Fibroblast of skin of left biceps (primary cell): ENCODE measurements around the gene ITGA11.
"Not testable (repeated sequence)": the region's sequence is repeated elsewhere in the genome, so short reads cannot be mapped to it uniquely, and the experiment has no call there.

Source experiments
- DNase-seq, 2 experiments: peaks; one replicate each; pipeline ENCODE4 v3.0.0-alpha.2; 2013; ENCODE audit warnings: low read depth in 2 of 2

Gene ITGA11

GRCh38 chr15:68411343-68411675 lies 20.7 kb downstream of the ITGA11 start:
- no peak for DNase-seq

- DNase-seq: no peak
Measured at GRCh38 chr15:68410466-68411342, 21.3 kb downstream of the ITGA11 start.

GRCh38 chr15:68409736-68410370 lies 22.1 kb downstream of the ITGA11 start:
- DNase-seq: no peak

- no peak for DNase-seq
Measured at GRCh38 chr15:68408971-68409370, 23.0 kb downstream of the ITGA11 start.

- no peak for DNase-seq
Measured at GRCh38 chr15:68407886-68408881, 23.8 kb downstream of the ITGA11 start.

GRCh38 chr15:68407141-68407885 lies 24.6 kb downstream of the ITGA11 start:
- DNase-seq: no peak

- no peak for DNase-seq
Measured at GRCh38 chr15:68405378-68406250, 26.3 kb downstream of the ITGA11 start.

- no peak for DNase-seq
Measured at GRCh38 chr15:68404056-68404798, 27.7 kb downstream of the ITGA11 start.

GRCh38 chr15:68403161-68403941 lies 28.6 kb downstream of the ITGA11 start:
- DNase-seq: no peak

GRCh38 chr15:68402432-68403160 lies 29.4 kb downstream of the ITGA11 start:
- DNase-seq: no peak

- DNase-seq: no peak
Measured at GRCh38 chr15:68401496-68402431, 30.2 kb downstream of the ITGA11 start.

GRCh38 chr15:68400066-68400456 lies 31.9 kb downstream of the ITGA11 start:
- DNase-seq: no peak

GRCh38 chr15:68399096-68400065 lies 32.6 kb downstream of the ITGA11 start:
- no peak for DNase-seq

GRCh38 chr15:68397999-68398398 lies 34.0 kb downstream of the ITGA11 start:
- not testable (repeated sequence) for DNase-seq

- no peak for DNase-seq
Measured at GRCh38 chr15:68396068-68396467, 35.9 kb downstream of the ITGA11 start.

GRCh38 chr15:68391121-68391520 lies 40.8 kb downstream of the ITGA11 start:
- DNase-seq: no peak
